Skeletal muscle satellite cell (primary cell): ENCODE results near the gene HNRNPC.
A peak's percentile ranks its signal among the peaks of the same experiment; 100 is the strongest.

Experiments
- H3K27me3 ChIP-seq: 2 replicates; pipeline ENCODE4 v1.7.0; 2013; ENCODE audit warnings: low read length; ENCODE audit not compliant: control insufficient read depth, insufficient read depth
- H3K36me3 ChIP-seq: 2 replicates; pipeline ENCODE4 v1.7.0; 2013; ENCODE audit warnings: mild to moderate bottlenecking, control low read depth, low read length; ENCODE audit not compliant: insufficient read depth
- H3K4me1 ChIP-seq: 2 replicates; pipeline ENCODE4 v1.7.0; 2013; ENCODE audit warnings: low read length; ENCODE audit not compliant: control insufficient read depth, insufficient read depth
- H3K4me2 ChIP-seq: 2 replicates; pipeline ENCODE4 v1.7.0; 2013; ENCODE audit warnings: mild to moderate bottlenecking, low read length
- H3K4me3 ChIP-seq: 2 replicates; pipeline ENCODE4 v1.7.0; 2013; ENCODE audit warnings: low read length
- H3K9ac ChIP-seq: 2 replicates; pipeline ENCODE4 v1.7.0; 2013; ENCODE audit warnings: mild to moderate bottlenecking, low read depth, low read length, moderate library complexity
- H3K9me3 ChIP-seq: replicated peaks from 2 replicates; pipeline ENCODE4 v1.7.0; 2013; ENCODE audit warnings: mild to moderate bottlenecking, control low read depth, low read length

The HNRNPC gene

GRCh38 chr14:21197418-21198205, 71.6 kb downstream of the HNRNPC start:
- Histone ChIP-seq H3K36me3 (peaks cover 8% of the 10 kb centered on the region), H3K4me2 (no peak overlapping the region), H3K27me3 (no peaks in the 10 kb centered on the region), H3K9me3 (no peaks in the 10 kb centered on the region), H3K9ac (no peak overlapping the region), H3K4me1 (no peaks in the 10 kb centered on the region), H3K4me3 (no peak overlapping the region)

DNA sequence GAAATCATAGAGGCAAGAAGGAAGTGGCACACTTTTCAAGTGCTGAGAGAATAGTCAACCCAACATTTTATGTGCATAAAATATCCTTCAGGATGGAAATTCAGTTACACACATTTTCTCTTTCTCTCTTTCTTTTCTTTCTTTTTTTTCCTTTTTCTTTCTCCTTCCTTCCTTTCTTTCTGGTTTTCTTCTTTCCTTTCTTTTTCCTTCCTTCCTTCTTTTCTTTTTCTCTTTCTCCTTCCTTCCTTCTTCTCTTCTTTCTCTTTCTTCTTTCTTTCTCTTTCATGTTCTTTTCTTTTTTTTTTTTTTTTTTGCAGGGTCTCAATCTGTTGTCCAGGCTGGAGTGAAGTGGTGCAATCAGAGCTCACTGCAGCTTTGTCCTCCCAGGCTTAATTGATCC, 74.6 kb downstream of the HNRNPC start:
- Histone ChIP-seq H3K36me3 (no peaks in the 10 kb centered on the region), H3K9ac (no peak overlapping the region), H3K4me2 (no peak overlapping the region), H3K4me3 (no peak overlapping the region), H3K27me3 (no peaks in the 10 kb centered on the region), H3K9me3 (no peaks in the 10 kb centered on the region), H3K4me1 (peaks cover 10% of the 10 kb centered on the region)

- peaks cover 10% of the 10 kb centered on the region for H3K4me1 ChIP-seq
- H3K4me2 ChIP-seq = no peak overlapping the region
- H3K9me3 ChIP-seq = no peaks in the 10 kb centered on the region
- H3K9ac ChIP-seq = no peak overlapping the region
- H3K4me3 ChIP-seq = no peak overlapping the region
- H3K36me3 ChIP-seq = no peaks in the 10 kb centered on the region
- H3K27me3 ChIP-seq = no peaks in the 10 kb centered on the region
Measured at GRCh38 chr14:21192875-21193535, 76.2 kb downstream of the HNRNPC start.

GRCh38 chr14:21192447-21192822, 76.8 kb downstream of the HNRNPC start:
- H3K4me3 ChIP-seq = peak overlapping the region; percentile 66
- H3K36me3 ChIP-seq = no peaks in the 10 kb centered on the region
- peak overlapping the region; percentile 90 for H3K4me2 ChIP-seq
- H3K9me3 ChIP-seq = no peaks in the 10 kb centered on the region
- H3K27me3 ChIP-seq = no peaks in the 10 kb centered on the region
- H3K4me1 ChIP-seq = peaks cover 10% of the 10 kb centered on the region
- H3K9ac ChIP-seq = no peak overlapping the region

DNA sequence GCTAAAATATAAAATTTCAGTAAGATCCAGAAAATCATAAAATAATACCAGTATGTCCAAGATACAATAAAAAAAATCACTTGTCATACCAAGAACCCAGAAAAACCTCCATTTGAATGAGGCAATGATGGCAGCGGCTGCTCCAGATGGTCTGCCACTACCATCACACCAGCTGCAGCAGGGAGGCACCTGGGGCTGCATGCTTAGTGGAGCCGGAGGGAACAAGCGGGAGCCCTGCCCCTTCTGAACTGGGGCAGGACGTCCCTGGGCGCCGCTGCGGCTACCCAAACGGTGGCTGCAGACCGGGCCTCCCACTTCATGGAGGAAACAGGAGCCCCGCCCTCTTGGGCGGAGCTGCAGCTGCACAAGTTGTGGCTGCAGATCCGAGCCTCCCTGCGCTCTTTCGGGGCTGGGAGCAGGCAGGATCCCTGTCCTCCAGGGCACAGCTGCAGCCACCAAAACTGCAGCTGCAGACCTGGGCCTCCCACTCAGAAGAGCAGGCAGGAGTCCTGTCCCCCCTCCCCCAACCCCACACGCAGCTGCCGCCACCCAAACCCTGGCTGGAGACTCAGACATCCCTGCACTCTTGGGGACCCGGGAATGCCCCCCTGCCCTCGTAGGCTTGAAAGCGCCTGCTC, 77.3 kb downstream of the HNRNPC start:
- no peak overlapping the region for H3K9ac ChIP-seq
- H3K36me3 ChIP-seq = no peaks in the 10 kb centered on the region
- H3K4me2 ChIP-seq = peak overlapping the region; percentile 90
- peak overlapping the region; percentile 66 for H3K4me3 ChIP-seq
- H3K9me3 ChIP-seq = no peaks in the 10 kb centered on the region
- peaks cover 10% of the 10 kb centered on the region for H3K4me1 ChIP-seq
- no peaks in the 10 kb centered on the region for H3K27me3 ChIP-seq

GRCh38 chr14:21191261-21191808, 77.9 kb downstream of the HNRNPC start:
- Histone ChIP-seq H3K36me3 (no peaks in the 10 kb centered on the region), H3K4me1 (peaks cover 10% of the 10 kb centered on the region), H3K4me2 (peak overlapping the region; percentile 90), H3K9ac (no peak overlapping the region), H3K9me3 (no peaks in the 10 kb centered on the region), H3K27me3 (no peaks in the 10 kb centered on the region), H3K4me3 (no peak overlapping the region)

DNA sequence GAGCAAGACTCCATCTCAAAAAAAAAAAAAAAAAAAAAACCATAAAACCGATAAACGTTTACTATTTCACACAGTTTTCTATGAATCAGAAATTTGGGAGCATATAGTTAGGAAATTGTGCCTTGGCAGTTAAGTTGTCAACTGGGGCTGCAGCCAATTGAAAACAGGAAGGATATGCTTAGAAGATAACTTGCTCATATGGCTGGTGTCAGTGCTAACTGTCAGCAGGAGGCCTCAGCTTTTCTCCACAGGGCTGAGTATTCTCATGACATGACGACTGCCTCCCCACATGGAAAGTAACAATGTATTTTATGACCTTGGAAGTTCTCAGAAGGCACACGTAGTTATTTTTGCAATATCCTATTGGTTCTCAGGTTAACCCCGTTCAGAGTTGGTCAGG, 83.8 kb downstream of the HNRNPC start:
- Histone ChIP-seq H3K9ac (no peak overlapping the region), H3K27me3 (peaks cover 11% of the 10 kb centered on the region), H3K4me2 (no peak overlapping the region), H3K4me3 (no peak overlapping the region), H3K9me3 (no peaks in the 10 kb centered on the region), H3K4me1 (no peaks in the 10 kb centered on the region), H3K36me3 (no peaks in the 10 kb centered on the region)

DNA sequence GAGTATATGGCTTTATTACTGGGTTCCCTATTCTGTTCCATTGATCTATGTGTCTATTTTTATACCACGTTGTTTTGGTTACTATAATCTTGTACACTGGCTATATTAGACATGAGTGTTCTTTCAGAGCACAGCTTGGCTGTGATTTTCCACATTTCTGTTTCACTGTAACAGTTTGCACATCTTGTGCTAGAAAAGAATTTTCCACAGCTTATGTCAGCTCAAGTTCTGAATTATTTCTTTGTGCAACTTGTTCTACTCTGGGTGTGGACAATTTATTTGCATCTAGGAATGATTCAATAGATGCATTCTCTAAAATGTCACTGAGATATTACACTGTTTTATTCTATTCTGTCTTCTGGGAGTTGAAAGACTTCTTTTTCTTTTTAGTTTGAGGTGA, 85.0 kb downstream of the HNRNPC start:
- H3K9me3 ChIP-seq = no peaks in the 10 kb centered on the region
- H3K27me3 ChIP-seq = peaks cover 11% of the 10 kb centered on the region
- H3K4me2 ChIP-seq = no peak overlapping the region
- no peaks in the 10 kb centered on the region for H3K36me3 ChIP-seq
- H3K4me3 ChIP-seq = no peak overlapping the region
- no peak overlapping the region for H3K9ac ChIP-seq
- H3K4me1 ChIP-seq = no peaks in the 10 kb centered on the region

- H3K4me3 ChIP-seq = no peak overlapping the region
- H3K36me3 ChIP-seq = no peaks in the 10 kb centered on the region
- no peak overlapping the region for H3K9ac ChIP-seq
- H3K27me3 ChIP-seq = peaks cover 11% of the 10 kb centered on the region
- no peak overlapping the region for H3K4me2 ChIP-seq
- H3K4me1 ChIP-seq = no peaks in the 10 kb centered on the region
- H3K9me3 ChIP-seq = no peaks in the 10 kb centered on the region
Measured at GRCh38 chr14:21182166-21182565, 87.1 kb downstream of the HNRNPC start.

- no peak overlapping the region for H3K4me2 ChIP-seq
- no peak overlapping the region for H3K9ac ChIP-seq
- H3K27me3 ChIP-seq = peaks cover 26% of the 10 kb centered on the region
- H3K4me3 ChIP-seq = no peak overlapping the region
- H3K36me3 ChIP-seq = no peaks in the 10 kb centered on the region
- no peaks in the 10 kb centered on the region for H3K4me1 ChIP-seq
- H3K9me3 ChIP-seq = no peaks in the 10 kb centered on the region
Measured at GRCh38 chr14:21171128-21171527, 98.1 kb downstream of the HNRNPC start.

DNA sequence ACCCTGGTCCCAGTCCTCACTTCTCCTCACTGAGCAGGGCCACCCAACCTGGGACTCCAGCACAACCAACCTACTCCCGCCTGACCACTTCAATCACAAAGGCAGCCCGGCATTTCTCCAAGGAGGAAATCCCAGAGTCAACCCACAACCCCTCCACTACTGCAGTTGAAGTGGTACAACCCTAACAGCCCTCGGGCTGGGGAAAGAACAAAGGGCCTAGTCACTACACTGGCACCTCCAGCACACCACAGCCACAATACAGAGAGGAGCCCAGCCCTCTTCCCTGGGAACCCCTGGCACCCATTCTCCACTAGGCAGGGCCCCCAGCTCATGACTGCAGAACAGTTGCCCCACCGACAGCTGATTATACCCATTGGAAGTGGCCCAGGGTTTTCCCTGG, 99.7 kb downstream of the HNRNPC start:
- Histone ChIP-seq H3K4me2 (no peak overlapping the region), H3K36me3 (no peaks in the 10 kb centered on the region), H3K9ac (no peak overlapping the region), H3K4me1 (no peaks in the 10 kb centered on the region), H3K4me3 (no peak overlapping the region), H3K27me3 (peaks cover 31% of the 10 kb centered on the region), H3K9me3 (no peaks in the 10 kb centered on the region)
